Psoas muscle (tissue), 8 donors: ENCODE data around the gene IFITM1. TPM values are rescaled to one million over a fixed set of nuclear protein-coding genes. Genes with fewer than 3 reads are reported as not detected.
A peak's percentile ranks its signal among the peaks of the same experiment; 100 is the strongest.

Experiments used
- ATAC-seq, 4 donors: fragments of 200-7000 bp; cut with Tn5 transposase; one replicate each; pipeline ENCODE4 v1.9.1; 2020; ENCODE audit warnings: moderate library complexity in 3 of 4, mild to moderate bottlenecking in 2 of 4
- DNase-seq, 2 donors: peaks; one replicate each; pipeline ENCODE4 v3.0.0-alpha.2; 2020
- H3K27ac ChIP-seq: fragments of 200-600 bp; one replicate; pipeline ENCODE4 v1.8.0; 2022
- H3K27me3 ChIP-seq, 3 donors: fragments of 200-600 bp in 1 of 3; one replicate each; pipeline versions ENCODE4 v1.6.1 to v1.8.0; 2013 to 2022; ENCODE audit warnings: low read length in 2 of 3, mild to moderate bottlenecking in 2 of 3, moderate library complexity in 1 of 3; ENCODE audit not compliant: insufficient read depth in 3 of 3
- H3K36me3 ChIP-seq, 2 donors: fragments of 200-600 bp in 1 of 2; one replicate each; pipeline versions ENCODE4 v1.6.1 to v1.8.0; 2013 to 2022; ENCODE audit warnings: low read depth in 1 of 2, mild to moderate bottlenecking in 1 of 2, moderate library complexity in 1 of 2; ENCODE audit not compliant: insufficient read depth in 1 of 2
- H3K4me1 ChIP-seq: fragments of 200-600 bp; one replicate; pipeline ENCODE4 v1.8.0; 2022
- H3K4me3 ChIP-seq: fragments of 200-600 bp; one replicate; pipeline ENCODE4 v1.8.0; 2022; ENCODE audit warnings: mild to moderate bottlenecking
- H3K9me3 ChIP-seq: fragments of 200-600 bp; one replicate; pipeline ENCODE4 v1.8.0; 2022
- WGBS, 3 donors: extraction: QIAGEN DNeasy Blood & Tissue Kit; methylation state at CpG; one replicate each; pipeline versions ENCODE4 v1.1.6 to v1.1.7; 2013; 5-methylcytosine and 5-hydroxymethylcytosine counted together
- intact Hi-C, 2 donors: fragments of 100-400 bp; cut with DNase I; formaldehyde crosslinking; loops; one replicate each; pipeline versions ENCODE4 v1.11.0 to v1.14.2; 2022
- polyA plus RNA-seq, 3 donors: library from polyadenylated mRNA; stranded (reverse); fragments of 200-250 nt; gene quantifications; one replicate each; pipeline ENCODE4 v1.2.3, GENCODE V29; 2013
- total RNA-seq, 4 donors: library from RNA; stranded (reverse); fragmentation: NEBNext Ultra II Directional in 2 of 4; extraction: Animal tissue kit (Norgen Biotek cat#: 25700) in 2 of 4; gene quantifications; one replicate each; pipeline versions ENCODE4 v1.2.1 to v1.2.4, GENCODE V29; 2021 to 2023
- TF ChIP-seq, protein P1 (sequence below): fragments of 200-600 bp; IDR thresholded peaks from one replicate; pipeline ENCODE4 v1.8.0; 2022; ENCODE audit warnings: antibody characterized with exemption
- donor health status: healthy with polysubstance abuse.
- donor health status: DM: no; HTN: no; CAD: no; lungs with moderate emphysema.
- donor health status: Bipolar disorder and iron deficiency.
- donor health status: healthy.
- donor health status: DM: yes; HTN: yes; CAD: no.
- donor health status: DM: no; HTN: no; CAD: no.
- donor health status: DM: no; HTN: no; CAD: no.
- donor health status: DM: yes; HTN: yes; CAD: no.

Gene IFITM1
- total and polyA plus RNA-seq, 7 donors: 39.7 to 107 (median 69.7) TPM

DNA sequence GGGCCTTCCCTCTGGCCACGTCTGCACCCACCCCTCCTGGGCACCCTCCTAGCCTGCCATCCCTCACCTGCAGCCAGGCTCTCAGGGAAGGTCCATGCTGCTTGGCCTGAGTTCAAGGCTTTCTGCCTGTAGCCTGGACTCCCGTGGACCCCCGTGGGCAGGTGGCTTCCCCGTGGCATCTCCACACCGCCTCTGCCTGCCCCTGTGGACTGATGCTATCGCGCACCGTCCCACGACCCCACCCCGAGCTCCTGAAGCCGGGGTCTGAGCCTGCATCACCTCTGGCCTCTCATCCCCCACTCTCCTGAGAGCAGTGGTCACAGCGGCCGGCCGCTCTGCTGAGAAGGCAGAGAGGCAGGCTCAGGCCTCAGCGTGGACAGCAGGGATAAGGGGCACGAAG is 19.1 kb upstream of the IFITM1 start:
- ATAC-seq: no peak
- WGBS, 3 donors: 83 to 90% (median 88%) methylated on average over 16 of the region's 16 CpGs
- H3K4me3 ChIP-seq: no peak overlapping the region
- peak; percentile 9 to 46 for DNase-seq
- H3K4me1 ChIP-seq: no peaks in the 10 kb centered on the region
- no peaks in the 10 kb centered on the region for H3K36me3 ChIP-seq
- no peaks in the 10 kb centered on the region for H3K9me3 ChIP-seq
- H3K27me3 ChIP-seq: peaks cover 0 to 36% (median 5%) of the 10 kb centered on the region in 3 donors
- TF ChIP-seq, protein P1, sequence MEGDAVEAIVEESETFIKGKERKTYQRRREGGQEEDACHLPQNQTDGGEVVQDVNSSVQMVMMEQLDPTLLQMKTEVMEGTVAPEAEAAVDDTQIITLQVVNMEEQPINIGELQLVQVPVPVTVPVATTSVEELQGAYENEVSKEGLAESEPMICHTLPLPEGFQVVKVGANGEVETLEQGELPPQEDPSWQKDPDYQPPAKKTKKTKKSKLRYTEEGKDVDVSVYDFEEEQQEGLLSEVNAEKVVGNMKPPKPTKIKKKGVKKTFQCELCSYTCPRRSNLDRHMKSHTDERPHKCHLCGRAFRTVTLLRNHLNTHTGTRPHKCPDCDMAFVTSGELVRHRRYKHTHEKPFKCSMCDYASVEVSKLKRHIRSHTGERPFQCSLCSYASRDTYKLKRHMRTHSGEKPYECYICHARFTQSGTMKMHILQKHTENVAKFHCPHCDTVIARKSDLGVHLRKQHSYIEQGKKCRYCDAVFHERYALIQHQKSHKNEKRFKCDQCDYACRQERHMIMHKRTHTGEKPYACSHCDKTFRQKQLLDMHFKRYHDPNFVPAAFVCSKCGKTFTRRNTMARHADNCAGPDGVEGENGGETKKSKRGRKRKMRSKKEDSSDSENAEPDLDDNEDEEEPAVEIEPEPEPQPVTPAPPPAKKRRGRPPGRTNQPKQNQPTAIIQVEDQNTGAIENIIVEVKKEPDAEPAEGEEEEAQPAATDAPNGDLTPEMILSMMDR: no peak
- intact Hi-C loops: loop anchor here in 1 of 2 donors (5.0 kb wide), 1 partner anchor 68 kb away; no protein-coding TSS in a partner anchor
- H3K27ac ChIP-seq: no peak overlapping the region

DNA sequence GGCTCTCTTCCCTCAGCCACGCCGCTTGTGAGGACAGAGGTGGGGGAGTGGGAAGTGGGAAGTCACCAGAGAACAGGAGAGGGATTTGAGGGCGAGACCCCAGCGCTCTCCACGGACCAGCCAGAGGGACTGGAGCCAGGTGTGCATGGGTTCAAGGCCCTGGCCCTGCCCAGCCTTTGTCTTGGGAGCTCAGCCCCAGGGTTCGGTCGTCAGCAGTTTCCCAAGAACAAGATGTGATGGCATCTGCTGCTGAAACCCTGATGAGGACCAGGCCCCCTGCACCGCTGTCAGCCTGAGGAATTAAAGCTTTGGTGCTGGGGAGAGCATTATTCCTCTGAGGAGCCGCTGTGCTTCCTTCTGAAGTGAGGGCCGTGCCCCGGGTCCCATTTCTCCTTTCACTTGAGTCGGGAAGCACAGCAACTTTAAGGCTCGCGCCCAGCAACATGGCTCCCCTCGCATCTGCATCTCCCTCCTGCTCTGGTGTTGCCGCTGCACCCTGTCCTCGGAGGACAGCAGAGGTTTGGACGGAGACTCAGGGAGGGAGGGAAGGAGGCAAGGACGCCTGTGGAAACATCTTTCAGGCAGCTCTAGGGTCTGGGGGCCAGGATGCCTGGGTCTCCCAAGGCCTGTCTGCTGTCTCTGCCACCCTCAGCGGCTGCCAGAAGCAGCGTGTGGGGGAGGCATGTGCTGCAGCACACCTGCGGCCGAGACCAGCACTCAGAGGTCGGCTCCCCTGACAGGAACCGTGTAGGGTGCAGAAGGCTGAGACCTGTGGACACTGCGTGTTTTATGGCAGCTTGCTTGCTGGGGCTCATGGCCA is 18.3 kb upstream of the IFITM1 start:
- no peaks in the 10 kb centered on the region for H3K36me3 ChIP-seq
- DNase-seq (peak; percentile 10 to 39), ATAC-seq (no peak)
- TF ChIP-seq, protein P1: no peak
- H3K9me3 ChIP-seq: no peaks in the 10 kb centered on the region
- H3K4me3 ChIP-seq: no peak overlapping the region
- 74 to 77% (median 76%) methylated on average over 24 to 26 of the region's 26 CpGs for WGBS, 3 donors
- H3K27ac ChIP-seq: no peak overlapping the region
- H3K4me1 ChIP-seq: no peaks in the 10 kb centered on the region
- peaks cover 0 to 38% (median 2%) of the 10 kb centered on the region in 3 donors for H3K27me3 ChIP-seq
- intact Hi-C loops: loop anchor here in 1 of 2 donors (5.0 kb wide), 1 partner anchor 67 kb away; no protein-coding TSS in a partner anchor

DNA sequence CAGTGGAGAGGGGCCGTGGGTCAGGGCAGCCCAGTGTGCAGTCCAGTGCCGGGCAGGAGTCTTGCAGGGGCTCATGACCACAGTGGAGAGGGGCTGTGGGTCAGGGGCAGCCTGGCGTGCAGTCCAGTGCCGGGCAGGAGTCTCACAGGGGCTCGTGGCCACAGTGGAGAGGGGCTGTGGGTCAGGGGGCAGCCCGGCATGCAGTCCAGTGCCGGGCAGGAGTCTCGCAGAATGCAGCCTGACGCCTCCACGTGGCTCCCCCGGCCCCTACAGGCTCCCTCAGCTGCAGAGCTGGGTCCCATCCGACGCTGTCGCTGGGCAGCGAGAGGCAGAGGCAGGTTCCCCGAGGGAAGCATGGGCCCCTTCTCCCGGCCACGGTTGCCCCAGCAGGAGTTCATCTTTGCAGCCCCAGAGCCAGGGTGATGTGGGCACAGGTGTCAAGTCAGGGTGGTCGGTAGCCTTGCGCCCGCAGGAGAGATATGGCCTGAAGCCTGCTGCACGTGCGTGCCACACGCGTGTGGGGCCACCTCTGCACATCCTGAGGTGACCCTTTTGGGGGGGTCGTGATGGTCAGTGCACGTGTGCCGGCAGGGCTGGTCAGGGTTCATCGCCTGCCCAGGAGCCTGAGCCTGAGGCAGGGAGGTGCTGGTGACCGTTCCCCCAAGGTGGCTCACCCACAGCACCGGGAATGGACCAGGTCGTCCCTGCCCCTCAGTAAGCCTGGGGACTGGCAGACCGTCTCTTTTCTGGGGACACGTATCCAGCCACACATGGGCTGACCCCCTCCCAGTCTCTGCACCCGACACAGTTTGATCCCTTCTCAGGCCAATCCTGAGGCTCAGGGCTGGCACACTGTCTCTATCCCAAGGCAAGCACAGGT is 17.4 kb upstream of the IFITM1 start:
- intact Hi-C loops: loop anchor here in 1 of 2 donors (5.0 kb wide), 1 partner anchor 66 kb away; no protein-coding TSS in a partner anchor
- H3K4me1 ChIP-seq: no peaks in the 10 kb centered on the region
- no peak for ATAC-seq
- H3K4me3 ChIP-seq: no peak overlapping the region
- TF ChIP-seq, protein P1: no peak
- H3K36me3 ChIP-seq: no peaks in the 10 kb centered on the region
- DNase-seq: peak; percentile 7 to 46
- WGBS, 3 donors: 63 to 68% (median 66%) methylated on average over 35 of the region's 35 CpGs
- no peaks in the 10 kb centered on the region for H3K9me3 ChIP-seq
- H3K27me3 ChIP-seq: peaks cover 0 to 39% (median 4%) of the 10 kb centered on the region in 3 donors
- no peak overlapping the region for H3K27ac ChIP-seq

DNA sequence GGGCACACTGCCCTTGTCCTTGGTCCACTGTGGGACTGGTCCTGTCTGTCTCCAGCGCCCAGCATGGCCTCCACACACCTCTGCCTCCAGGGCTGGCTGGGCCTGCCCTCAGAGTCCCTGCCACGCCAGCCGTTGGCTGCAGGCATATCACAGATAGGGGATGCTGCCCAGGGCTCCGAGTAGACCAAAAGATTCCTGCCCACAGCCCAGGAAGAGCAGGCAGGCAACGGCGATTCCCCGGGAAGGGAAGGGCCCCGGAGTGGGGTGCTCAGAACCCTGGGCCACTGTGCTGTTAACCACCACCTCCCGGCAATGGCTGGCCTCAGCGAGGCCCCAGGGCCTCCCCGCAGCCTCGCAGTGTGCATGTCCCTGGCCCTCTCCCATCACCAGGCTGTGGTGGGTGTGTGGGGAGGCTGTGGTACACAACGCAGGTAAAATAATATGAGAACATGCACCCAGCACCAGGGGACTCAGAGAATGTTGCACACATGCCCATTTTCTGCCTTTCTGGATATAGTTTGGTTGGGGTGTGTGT is 16.7 kb upstream of the IFITM1 start:
- WGBS, 3 donors: 47 to 74% (median 50%) methylated on average over 13 of the region's 13 CpGs
- DNase-seq (peak; percentile 13 to 58), ATAC-seq (peak in 2 of 4 donors; percentile 3 to 7)
- no peaks in the 10 kb centered on the region for H3K4me1 ChIP-seq
- H3K27ac ChIP-seq: no peak overlapping the region
- TF ChIP-seq, protein P1: no peak
- H3K4me3 ChIP-seq: no peak overlapping the region
- intact Hi-C loops: loop anchor here in 1 of 2 donors (5.0 kb wide), 1 partner anchor 65 kb away; no protein-coding TSS in a partner anchor
- no peaks in the 10 kb centered on the region for H3K9me3 ChIP-seq
- H3K36me3 ChIP-seq: no peaks in the 10 kb centered on the region
- H3K27me3 ChIP-seq: peaks cover 0 to 39% (median 4%) of the 10 kb centered on the region in 3 donors
